HG02970 (cell line): ENCODE data around the gene CCS.
"Not testable (repeated sequence)": the region's sequence is repeated elsewhere in the genome, so short reads cannot be mapped to it uniquely, and the experiment has no call there.

Experiments
- ATAC-seq: cut with Tn5 transposase; IDR thresholded peaks from one replicate; pipeline ENCODE4 v1.9.1; 2021; ENCODE audit warnings: mild to moderate bottlenecking, moderate library complexity, moderate number of reproducible peaks; ENCODE audit not compliant: unreplicated experiment, low FRiP score

The CCS gene

GRCh38 chr11:66589315-66589714, 3.7 kb upstream of the CCS start:
- ATAC-seq, result not testable (repeated sequence)

GRCh38 chr11:66589996-66590675, 2.8 kb upstream of the CCS start:
- no peak for ATAC-seq

GRCh38 chr11:66591175-66591574, 1.8 kb upstream of the CCS start:
- ATAC-seq, result no peak

GRCh38 chr11:66593303-66593635, 284 bp downstream of the CCS start:
- no peak for ATAC-seq

- ATAC-seq, result no peak
Observed at GRCh38 chr11:66593650-66594049, 665 bp downstream of the CCS start.

DNA sequence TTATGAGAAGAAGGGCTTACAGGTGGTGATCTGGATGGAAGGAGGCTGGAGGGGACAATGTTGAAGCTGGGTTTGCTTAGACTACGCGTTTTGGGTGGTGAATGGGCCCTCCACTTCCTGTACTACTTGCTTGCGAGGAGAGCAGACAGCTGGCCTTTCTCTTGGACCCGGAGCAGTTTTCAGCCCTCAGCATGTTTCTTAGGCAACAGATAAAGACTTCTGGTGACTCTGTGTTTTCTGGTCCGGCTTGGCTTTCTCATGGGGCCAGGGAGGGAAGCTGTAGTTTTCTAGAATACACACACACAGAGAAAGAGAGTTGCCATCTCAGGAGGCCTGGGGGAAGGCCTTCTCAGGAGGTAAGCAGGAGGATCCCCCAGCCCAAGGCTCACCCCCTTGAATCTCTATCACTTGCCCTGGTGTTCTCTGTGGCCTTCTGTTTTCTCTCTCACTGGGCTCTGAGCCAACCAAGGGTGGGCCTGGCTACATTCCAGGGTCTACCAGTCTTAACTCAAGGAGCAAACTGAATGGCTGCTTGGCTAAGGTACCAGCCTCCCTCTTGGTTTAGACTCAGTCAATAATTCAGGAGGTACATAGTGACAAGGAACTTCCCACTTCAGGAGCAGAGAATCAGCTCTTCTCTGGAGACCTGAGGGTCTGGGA, 2.4 kb downstream of the CCS start:
- no peak for ATAC-seq

DNA sequence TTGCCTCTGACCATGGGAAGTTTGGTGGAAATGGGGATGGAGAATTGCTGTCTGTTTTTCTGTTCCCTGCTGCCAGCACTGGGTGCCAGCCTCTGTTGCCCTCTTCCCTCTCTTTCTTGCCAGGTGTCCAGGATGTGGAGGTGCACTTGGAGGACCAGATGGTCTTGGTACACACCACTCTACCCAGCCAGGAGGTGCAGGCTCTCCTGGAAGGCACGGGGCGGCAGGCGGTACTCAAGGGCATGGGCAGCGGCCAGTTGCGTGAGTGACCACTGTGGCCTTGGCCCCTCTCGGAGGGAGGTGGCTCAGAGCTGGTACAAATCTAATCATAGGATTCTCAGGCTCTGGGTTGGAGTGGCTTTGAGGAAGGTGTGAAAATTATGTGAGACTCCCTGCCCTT, 6.0 kb downstream of the CCS start:
- no peak for ATAC-seq

- ATAC-seq, result no peak
Observed at GRCh38 chr11:66600219-66600618, 7.2 kb downstream of the CCS start.

- no peak for ATAC-seq
Observed at GRCh38 chr11:66600631-66601233, 7.7 kb downstream of the CCS start.

DNA sequence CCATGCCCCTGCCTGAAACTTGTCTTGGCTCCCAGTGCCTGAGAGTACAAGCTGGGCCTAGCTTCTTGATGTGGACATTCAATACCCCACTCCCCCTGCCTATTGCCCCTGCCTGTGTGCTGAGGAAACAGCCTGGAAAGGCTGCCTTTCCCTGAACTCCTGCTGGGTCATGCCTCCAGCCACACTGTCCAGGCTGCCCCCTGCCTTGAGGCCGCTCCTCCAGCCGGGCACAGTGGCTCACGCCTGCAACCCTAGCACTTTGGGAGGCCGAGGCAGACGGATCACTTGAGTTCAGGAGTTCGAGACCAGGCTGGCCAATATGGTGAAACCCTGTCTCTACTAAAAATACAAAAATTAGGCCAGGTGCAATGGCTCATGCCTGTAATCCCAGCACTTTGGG, 10.1 kb downstream of the CCS start:
- no peak for ATAC-seq

DNA sequence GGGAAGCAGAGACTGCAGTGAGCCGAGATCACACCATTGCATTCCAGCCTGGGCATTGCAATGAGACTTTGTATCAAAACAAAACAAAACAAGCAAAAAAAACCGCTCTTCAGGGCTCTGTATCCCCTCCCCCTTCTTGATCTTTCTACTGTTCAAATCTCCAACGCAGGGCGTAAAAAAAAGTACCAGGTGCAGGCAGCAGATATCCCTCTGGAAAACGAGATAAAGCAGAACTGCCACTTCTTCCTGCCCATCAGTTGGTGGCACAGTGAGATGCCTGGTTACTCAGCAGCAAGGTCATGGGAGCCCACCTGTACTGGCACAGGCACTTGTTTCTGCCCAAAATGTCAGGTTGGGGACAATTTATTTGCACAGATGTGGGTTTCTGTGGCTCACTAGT, 11.2 kb downstream of the CCS start:
- ATAC-seq, result no peak

- ATAC-seq, result not testable (repeated sequence)
Observed at GRCh38 chr11:66606608-66607007, 13.6 kb downstream of the CCS start.

GRCh38 chr11:66607126-66607834, 14.3 kb downstream of the CCS start:
- ATAC-seq, result no peak

DNA sequence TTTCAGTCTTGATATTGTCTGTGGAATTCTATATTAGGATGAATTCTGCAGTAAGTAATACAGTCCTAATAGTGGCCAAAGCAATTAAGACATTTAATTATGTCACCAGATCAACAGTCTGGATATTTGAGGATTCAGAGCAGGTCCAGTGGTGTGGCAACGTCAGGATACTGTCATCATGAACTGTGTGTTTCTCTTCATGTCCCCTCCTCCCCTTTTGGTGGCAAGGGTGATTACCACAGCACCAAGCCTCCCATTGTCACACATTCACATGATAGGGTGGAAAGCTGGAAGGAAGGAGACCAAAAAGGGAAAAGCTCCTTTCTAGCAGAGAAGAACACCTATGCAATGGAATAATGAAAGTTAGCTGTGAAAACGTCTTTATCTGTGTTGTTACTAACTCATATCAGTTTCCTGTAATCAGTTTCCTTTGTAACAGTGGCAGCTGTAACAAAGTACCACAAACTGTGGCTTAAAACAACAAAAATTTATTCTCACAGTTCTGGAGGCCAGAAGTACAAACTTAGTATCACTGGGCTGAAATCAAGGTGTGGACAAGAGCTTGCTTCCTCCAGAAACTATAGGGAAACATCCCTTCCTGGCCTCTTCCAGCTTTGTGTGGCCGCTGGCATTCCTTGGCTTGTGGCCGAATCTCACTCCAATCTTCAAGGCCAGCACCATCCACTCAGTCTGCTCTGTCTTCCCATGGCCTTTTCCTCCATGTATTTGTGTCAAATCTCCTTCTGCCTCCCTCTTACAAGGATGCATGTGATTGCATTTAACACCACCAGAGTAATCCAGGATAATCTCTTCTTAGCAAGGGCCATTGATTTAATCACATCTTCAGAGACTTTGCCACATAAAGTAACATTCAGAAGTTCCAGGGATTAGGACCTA, 17.0 kb downstream of the CCS start:
- ATAC-seq, result no peak

- no peak for ATAC-seq
Observed at GRCh38 chr11:66612458-66612857, 19.5 kb downstream of the CCS start.

DNA sequence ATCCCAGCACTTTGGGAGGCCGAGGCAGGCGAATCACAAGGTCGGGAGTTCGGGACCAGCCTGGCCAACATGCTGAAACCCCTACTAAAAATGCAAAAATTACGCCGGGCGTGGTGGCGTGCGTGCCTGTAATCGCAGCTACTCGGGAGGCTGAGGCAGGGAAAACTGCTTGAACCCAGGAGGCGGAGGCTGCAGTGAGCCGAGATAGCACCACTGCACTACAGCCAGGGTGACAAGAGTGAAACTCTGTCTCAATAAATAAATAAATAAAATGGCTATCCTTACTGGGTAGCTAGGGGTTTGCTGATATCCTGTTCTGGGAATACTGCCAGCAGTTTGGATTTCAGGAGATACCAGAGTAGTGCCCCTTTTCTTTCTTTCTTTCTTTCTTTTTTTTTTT, 21.1 kb downstream of the CCS start:
- ATAC-seq, result no peak

- ATAC-seq, result peak; percentile 87
Observed at GRCh38 chr11:66616379-66617154, 23.6 kb downstream of the CCS start, which contains the start of gene RBM14. RBM14 (plus strand) TSS chr11:66616630; CDS start chr11:66616721, 91 bp downstream.

GRCh38 chr11:66617155-66617834, 24.3 kb downstream of the CCS start:
- ATAC-seq, result no peak

DNA sequence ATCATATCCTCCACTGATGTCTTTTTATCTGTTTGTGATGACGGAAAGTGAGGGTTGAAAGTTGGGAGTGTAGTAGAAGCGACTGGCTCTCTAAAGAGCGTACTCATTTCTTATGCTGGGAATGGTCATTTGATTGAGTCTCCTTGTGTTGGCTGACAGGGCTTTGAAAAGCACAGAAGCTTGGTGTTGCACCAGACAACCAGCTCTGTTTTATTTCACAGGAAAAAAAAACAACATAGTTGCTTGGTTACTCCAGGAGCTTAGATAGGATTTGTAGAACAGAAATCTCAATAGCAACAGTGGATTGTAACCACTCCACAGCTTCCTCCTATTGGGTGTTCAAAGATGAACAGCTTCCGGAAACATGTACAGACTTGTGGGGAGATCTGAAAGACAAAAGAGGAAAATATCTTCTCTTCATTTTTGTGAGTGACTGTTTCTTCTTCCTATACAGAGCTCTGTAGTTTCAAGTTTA, 26.1 kb downstream of the CCS start:
- ATAC-seq, result no peak
